GM12873 (cell line): ENCODE measurements around the gene FANCE.

Source experiments
- TF ChIP-seq, protein P1 (sequence below): IDR thresholded peaks from 2 replicates; pipeline ENCODE4 v1.5.1; 2012; ENCODE audit warnings: low read depth, mild to moderate bottlenecking, moderate library complexity, low read length, control low read depth; ENCODE audit not compliant: insufficient read depth; ENCODE audit errors: missing control alignments

Gene FANCE

DNA sequence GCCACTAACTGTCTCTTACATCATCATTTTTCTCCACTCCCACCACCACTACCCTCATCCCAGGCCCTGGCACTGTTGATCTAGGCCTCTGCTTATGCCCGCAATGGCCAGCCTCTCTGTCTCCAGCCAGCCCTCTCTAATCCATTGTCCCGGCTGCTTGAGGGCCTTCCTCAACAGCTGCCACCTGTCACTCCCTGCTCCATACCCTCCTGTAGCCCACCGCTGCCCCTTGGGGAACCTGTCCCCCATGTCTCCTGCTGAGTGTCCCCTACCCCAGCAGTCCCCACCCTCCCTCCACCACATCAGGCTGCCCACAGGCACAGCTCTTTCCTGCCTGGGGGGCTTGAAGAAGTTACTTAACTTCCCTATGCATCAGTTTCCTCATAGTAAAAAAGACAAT lies 31.4 kb downstream of the FANCE start:
- TF ChIP-seq, protein P1, sequence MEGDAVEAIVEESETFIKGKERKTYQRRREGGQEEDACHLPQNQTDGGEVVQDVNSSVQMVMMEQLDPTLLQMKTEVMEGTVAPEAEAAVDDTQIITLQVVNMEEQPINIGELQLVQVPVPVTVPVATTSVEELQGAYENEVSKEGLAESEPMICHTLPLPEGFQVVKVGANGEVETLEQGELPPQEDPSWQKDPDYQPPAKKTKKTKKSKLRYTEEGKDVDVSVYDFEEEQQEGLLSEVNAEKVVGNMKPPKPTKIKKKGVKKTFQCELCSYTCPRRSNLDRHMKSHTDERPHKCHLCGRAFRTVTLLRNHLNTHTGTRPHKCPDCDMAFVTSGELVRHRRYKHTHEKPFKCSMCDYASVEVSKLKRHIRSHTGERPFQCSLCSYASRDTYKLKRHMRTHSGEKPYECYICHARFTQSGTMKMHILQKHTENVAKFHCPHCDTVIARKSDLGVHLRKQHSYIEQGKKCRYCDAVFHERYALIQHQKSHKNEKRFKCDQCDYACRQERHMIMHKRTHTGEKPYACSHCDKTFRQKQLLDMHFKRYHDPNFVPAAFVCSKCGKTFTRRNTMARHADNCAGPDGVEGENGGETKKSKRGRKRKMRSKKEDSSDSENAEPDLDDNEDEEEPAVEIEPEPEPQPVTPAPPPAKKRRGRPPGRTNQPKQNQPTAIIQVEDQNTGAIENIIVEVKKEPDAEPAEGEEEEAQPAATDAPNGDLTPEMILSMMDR, result no peak

DNA sequence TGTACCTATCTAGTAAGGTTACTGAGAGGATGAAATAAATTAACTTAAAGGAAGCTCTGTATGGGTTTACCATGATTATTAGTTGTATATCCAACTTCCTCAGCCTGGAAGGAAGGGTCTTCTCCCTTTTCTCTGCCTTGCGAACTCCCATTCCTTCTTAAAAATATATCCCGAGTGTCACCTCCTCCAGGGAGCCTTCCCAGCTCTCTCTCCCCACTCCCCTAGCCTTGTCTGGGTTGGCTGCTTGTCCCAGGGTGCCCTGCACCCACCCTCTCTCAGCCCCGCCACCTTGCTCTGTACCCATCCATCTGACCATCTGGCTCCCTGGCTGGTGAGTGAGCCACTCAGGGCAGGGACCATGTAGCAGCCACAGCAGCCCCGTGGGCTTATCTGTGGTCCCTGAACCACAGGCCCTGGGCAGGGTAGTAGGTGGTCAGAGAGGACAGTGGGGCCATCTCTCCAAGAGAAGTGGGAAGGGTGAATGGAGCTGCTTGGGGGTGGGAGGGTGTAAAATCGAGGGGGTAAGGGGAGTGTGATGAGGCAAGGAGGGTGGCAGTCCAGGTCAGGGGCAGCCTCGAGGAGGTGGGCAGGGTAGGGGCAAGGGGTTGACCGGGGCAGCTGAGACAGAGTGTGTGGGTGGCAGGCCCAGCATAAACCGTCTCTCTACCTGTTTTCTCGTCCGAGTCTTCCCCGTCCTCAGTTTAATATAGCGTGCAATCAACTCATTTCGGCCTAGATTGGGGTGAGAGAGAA lies 31.9 kb downstream of the FANCE start:
- TF ChIP-seq, protein P1, result no peak

DNA sequence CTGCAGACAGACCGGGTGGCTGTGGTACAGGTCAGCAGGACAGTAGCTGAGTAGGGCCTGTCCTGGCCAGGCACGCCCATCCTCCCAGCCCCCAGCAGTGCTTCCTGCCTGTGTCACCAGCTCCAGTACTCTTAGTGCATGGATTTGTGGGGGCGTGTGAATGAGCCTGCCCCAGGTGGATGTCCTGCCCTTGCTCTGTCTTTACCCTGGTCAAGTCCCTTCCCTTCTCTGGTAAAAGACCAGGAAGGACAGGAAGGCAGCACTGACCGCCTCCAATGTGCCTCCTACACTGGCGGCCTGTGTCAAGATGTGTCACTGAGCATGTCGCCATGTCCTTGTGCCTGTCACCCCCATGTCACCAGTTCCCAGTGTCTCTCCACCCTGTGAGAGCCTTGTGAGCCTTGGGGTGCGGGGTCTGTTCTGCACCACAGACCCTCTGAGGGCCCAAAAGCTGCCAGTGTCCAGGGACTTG lies 32.8 kb downstream of the FANCE start:
- TF ChIP-seq, protein P1, result no peak

GRCh38 chr6:35485402-35485877 lies 33.3 kb downstream of the FANCE start:
- TF ChIP-seq, protein P1, result no peak

- TF ChIP-seq, protein P1, result no peak
Measured at GRCh38 chr6:35486005-35486925, 34.1 kb downstream of the FANCE start.

DNA sequence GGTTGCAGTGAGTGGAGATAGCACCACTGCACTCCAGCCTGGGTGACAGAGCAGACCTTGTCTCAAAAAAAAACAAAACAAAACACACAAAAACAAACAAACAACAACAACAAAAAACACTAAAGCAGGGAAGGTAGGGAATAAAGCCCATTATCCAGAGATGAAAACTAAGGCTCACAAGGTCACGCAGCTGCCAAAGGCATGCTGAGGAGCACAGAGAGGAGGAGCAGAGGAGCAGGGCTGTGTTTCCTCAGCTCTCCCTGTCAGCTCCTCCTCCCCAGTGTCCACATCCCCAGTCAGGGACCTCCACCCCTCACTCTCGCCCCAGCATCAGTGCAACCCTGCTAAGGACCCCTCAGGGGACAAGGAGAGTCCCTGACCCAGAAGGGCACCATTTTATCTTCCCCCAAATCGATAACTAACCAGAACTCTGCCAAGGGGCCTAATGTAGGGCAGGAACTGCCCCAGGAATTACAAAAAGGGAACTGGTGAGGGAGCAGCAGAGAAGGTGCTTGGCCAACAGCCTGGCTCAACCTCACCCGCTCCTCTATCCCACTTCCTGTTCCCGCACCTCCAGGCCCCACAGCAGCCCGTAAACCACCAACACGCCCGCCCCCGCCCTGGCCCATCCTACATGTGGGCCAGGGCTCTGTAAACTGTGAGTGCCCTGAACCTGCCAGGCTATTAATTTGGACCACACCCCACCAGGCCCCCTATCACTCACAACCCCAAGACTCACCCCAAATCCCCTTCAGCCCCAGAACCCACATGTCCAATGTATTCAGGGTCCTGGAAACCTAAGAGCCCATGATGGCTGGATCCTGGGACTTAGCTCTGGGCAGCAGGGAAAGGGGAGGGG lies 35.7 kb downstream of the FANCE start:
- TF ChIP-seq, protein P1, result no peak
